Erythroblast (primary cell): ENCODE data around the gene GAPVD1.

ENCODE experiments used
- GATA1 ChIP-seq: IDR thresholded peaks from 2 replicates; pipeline ENCODE4 v1.6.1; 2011; ENCODE audit warnings: low read depth, mild to moderate bottlenecking, control low read depth, low read length, moderate library complexity
- POLR2A ChIP-seq: IDR thresholded peaks from 2 replicates; pipeline ENCODE4 v1.6.1; 2011; ENCODE audit warnings: mild to moderate bottlenecking, low read length

DNA sequence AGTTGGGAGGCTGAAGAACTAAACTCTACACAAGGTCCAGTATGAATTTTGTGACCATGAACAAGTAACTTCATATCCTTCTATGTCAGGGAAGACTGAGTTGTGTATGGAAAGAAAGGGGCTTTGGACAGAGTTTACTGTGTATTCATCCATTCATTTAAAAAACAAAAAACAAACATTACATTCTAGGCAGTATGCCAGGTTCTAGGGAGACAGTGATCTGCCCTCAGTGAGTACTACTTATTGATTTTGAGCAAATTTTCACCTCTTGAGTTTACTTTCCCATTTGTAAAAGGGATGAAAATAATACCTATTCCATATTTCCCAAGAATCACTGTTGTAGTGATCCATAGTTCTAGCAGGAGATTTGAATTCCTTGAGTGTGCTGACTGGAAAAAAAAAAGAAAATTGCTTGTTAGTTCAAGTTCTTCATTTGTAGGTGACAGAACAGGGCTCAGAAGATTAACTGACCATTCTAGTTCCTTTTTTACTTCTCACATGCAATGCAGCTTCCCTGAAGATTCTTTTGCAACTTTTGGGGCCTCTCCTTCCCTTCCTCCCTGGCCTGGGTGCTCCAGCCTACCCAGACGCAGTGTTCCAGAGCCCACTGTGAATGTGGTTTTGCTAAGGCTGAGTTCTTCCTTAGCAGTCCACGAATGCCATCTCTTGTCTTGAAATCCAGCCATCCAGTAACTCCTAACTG is 2.6 kb upstream of the GAPVD1 start:
- TF ChIP-seq POLR2A, result no peak
- TF ChIP-seq GATA1, result no peak
